DMS 273 (cell line): Measurements from ENCODE around the gene IL25.
"Not testable (repeated sequence)": the region's sequence is repeated elsewhere in the genome, so short reads cannot be mapped to it uniquely, and the experiment has no call there.

Source experiments
- DNase-seq: peaks from one replicate; lab custom pipeline; 2025; ENCODE audit not compliant: unreplicated experiment; lab: John Stamatoyannopoulos, UW

The IL25 gene

GRCh38 chr14:23407516-23408306, 35.1 kb downstream of the IL25 start, which contains the start of gene MYH6:
TSS of gene MYH6 (minus strand) at chr14:23408273. CDS start at chr14:23407223, 1,050 bp downstream.
- DNase-seq = no peak

GRCh38 chr14:23408307-23408630, 35.7 kb downstream of the IL25 start:
- DNase-seq = no peak

GRCh38 chr14:23409475-23409874, 36.9 kb downstream of the IL25 start:
- DNase-seq = no peak

GRCh38 chr14:23409966-23410635, 37.5 kb downstream of the IL25 start:
- DNase-seq = no peak

GRCh38 chr14:23411563-23412525, 39.2 kb downstream of the IL25 start:
- no peak for DNase-seq

GRCh38 chr14:23413681-23414080, 41.1 kb downstream of the IL25 start:
- DNase-seq = no peak

- no peak for DNase-seq
Measured at GRCh38 chr14:23414254-23414653, 41.6 kb downstream of the IL25 start.

- no peak for DNase-seq
Measured at GRCh38 chr14:23414906-23415820, 42.6 kb downstream of the IL25 start.

- no peak for DNase-seq
Measured at GRCh38 chr14:23415821-23416778, 43.5 kb downstream of the IL25 start.

GRCh38 chr14:23416801-23417200, 44.2 kb downstream of the IL25 start:
- DNase-seq = no peak

- not testable (repeated sequence) for DNase-seq
Measured at GRCh38 chr14:23417269-23417668, 44.7 kb downstream of the IL25 start.

- no peak for DNase-seq
Measured at GRCh38 chr14:23418021-23418420, 45.4 kb downstream of the IL25 start.

GRCh38 chr14:23419646-23420045, 47.0 kb downstream of the IL25 start:
- not testable (repeated sequence) for DNase-seq

- DNase-seq = no peak
Measured at GRCh38 chr14:23421594-23421993, 49.0 kb downstream of the IL25 start.

- no peak for DNase-seq
Measured at GRCh38 chr14:23423657-23424056, 51.0 kb downstream of the IL25 start.

GRCh38 chr14:23425169-23425568, 52.6 kb downstream of the IL25 start:
- DNase-seq = no peak

GRCh38 chr14:23425798-23426197, 53.2 kb downstream of the IL25 start:
- not testable (repeated sequence) for DNase-seq
